K562 (cell line): ENCODE measurements around the gene MTOR. TPM values are rescaled to one million over a fixed set of nuclear protein-coding genes. Genes with fewer than 3 reads are reported as not detected.

Experiments
- BRCA1 ChIP-seq, 2 experiments: fragments of 450-650 bp in 1 of 2; sonication (generic) in 1 of 2; formaldehyde crosslinking in 1 of 2; IDR thresholded peaks; 2 replicates each; pipeline versions ENCODE4 v1.5.0 to v1.6.1; 2017 to 2020; ENCODE audit warnings: mild to moderate bottlenecking in 1 of 2, missing genetic modification reagents in 1 of 2
- BRF2 ChIP-seq: IDR thresholded peaks from 3 replicates; pipeline ENCODE4 v1.6.1; 2011; ENCODE audit warnings: borderline replicate concordance, mild to moderate bottlenecking; ENCODE audit not compliant: insufficient read length, insufficient read depth
- CREB3L1 ChIP-seq: fragments of 450-650 bp; IDR thresholded peaks from 2 replicates; pipeline ENCODE4 v1.6.1; 2014; ENCODE audit warnings: low read depth, mild to moderate bottlenecking, moderate library complexity, borderline replicate concordance
- E2F4 ChIP-seq: sonication (generic); formaldehyde crosslinking; IDR thresholded peaks from 2 replicates; pipeline ENCODE4 v1.8.0; 2022; ENCODE audit warnings: mild to moderate bottlenecking, low read depth, missing genetic modification reagents
- EP400 ChIP-seq: fragments of 450-650 bp; IDR thresholded peaks from 2 replicates; pipeline ENCODE4 v1.6.1; 2017; ENCODE audit warnings: antibody characterized with exemption, mild to moderate bottlenecking, moderate library complexity
- HDAC3 ChIP-seq: fragments of 450-650 bp; IDR thresholded peaks from 2 replicates; pipeline ENCODE4 v1.6.1; 2018; ENCODE audit warnings: borderline replicate concordance, mild to moderate bottlenecking, moderate library complexity; ENCODE audit not compliant: partially characterized antibody
- HINFP ChIP-seq: fragments of 450-650 bp; conservative IDR thresholded peaks from 2 replicates; pipeline ENCODE4 v1.6.1; 2016; ENCODE audit warnings: missing genetic modification characterization, low read depth, mild to moderate bottlenecking, control low read depth, missing compliant biosample characterization
- MAFK ChIP-seq: IDR thresholded peaks from 2 replicates; pipeline ENCODE4 v1.6.1; 2011; ENCODE audit warnings: low read length, improper control_type of control experiment
- PYGO2 ChIP-seq: fragments of 450-650 bp; IDR thresholded peaks from 2 replicates; pipeline ENCODE4 v1.6.1; 2016; ENCODE audit warnings: mild to moderate bottlenecking, missing genetic modification characterization, moderate library complexity, missing compliant biosample characterization
- RUNX1 ChIP-seq: sonication (generic); IDR thresholded peaks from 2 replicates; pipeline ENCODE4 v1.6.1; 2016; ENCODE audit warnings: antibody characterized with exemption, low read depth
- TAF15 ChIP-seq: fragments of 200-400 bp; formaldehyde crosslinking; IDR thresholded peaks from 2 replicates; pipeline ENCODE4 v1.6.1; 2017; ENCODE audit warnings: mild to moderate bottlenecking, low read depth, low read length, moderate library complexity
- YY1 ChIP-seq, 3 experiments: IDR thresholded peaks; 2 replicates each; pipeline ENCODE4 v1.6.1; 2011; ENCODE audit warnings: low read length in 2 of 3, mild to moderate bottlenecking in 2 of 3, moderate library complexity in 2 of 3, borderline replicate concordance in 1 of 3, control low read depth in 1 of 3, low read depth in 1 of 3; ENCODE audit not compliant: insufficient read depth in 3 of 3, insufficient replicate concordance in 2 of 3, control insufficient read depth in 1 of 3, insufficient read length in 1 of 3; ENCODE audit errors: extremely low read depth in 1 of 3
- ZBTB11 ChIP-seq, 3 experiments: fragments of 200-800 bp in 1 of 3; fragments of 250-450 bp in 1 of 3; fragments of 450-650 bp in 1 of 3; sonication (Bioruptor Pico) in 1 of 3; sonication (Bioruptor generic) in 1 of 3; formaldehyde crosslinking in 1 of 3; IDR thresholded peaks; 2 replicates each; pipeline versions ENCODE4 v1.6.1 to v1.8.0; 2016 to 2022; ENCODE audit warnings: mild to moderate bottlenecking in 2 of 3, missing genetic modification characterization in 2 of 3, missing compliant biosample characterization in 1 of 3, moderate library complexity in 1 of 3
- ZNF707 ChIP-seq: fragments of 250-450 bp; sonication (Bioruptor Pico); conservative IDR thresholded peaks from 2 replicates; pipeline ENCODE4 v1.8.0; 2022; ENCODE audit warnings: inconsistent platforms, mild to moderate bottlenecking, moderate library complexity
- polyA plus RNA-seq, 8 experiments: library from polyadenylated mRNA; depleted of rRNA in 4 of 8; stranded (reverse) in 5 of 8; unstranded in 3 of 8; fragments of >200 nt; fragmentation: Nextera tagmentation in 2 of 8; fragmentation: Illumina TruSeq in 1 of 8; extraction: Ambion mirVana in 2 of 8; extraction: Trizol in 1 of 8; gene quantifications; 2 replicates each; pipeline versions ENCODE4 v1.2.1 to v1.2.3, GENCODE V29; 2011 to 2014; ENCODE audit warnings: inconsistent platforms in 1 of 8, missing spikeins in 1 of 8
- total RNA-seq, 7 experiments: library from RNA; depleted of rRNA in 6 of 7; stranded (reverse); fragments of >200 nt in 6 of 7; fragmentation: Illumina TruSeq in 2 of 7; extraction: Trizol in 2 of 7; gene quantifications; 2 replicates each; pipeline versions ENCODE4 v1.2.1 to v1.2.3, GENCODE V29; 2011 to 2021; ENCODE audit warnings: low replicate concordance in 1 of 7

MTOR gene
- total and polyA plus RNA-seq, 9 of the 15 experiments (the other 6 are each of a cell fraction or from before 2014, with no cell fraction given) = 11.4 to 71.4 (median 52.2) TPM

GRCh38 chr1:11272832-11273594 lies 10.7 kb upstream of the MTOR start, which contains the start of gene UBIAD1 (continued):
- TF ChIP-seq PYGO2 (tag) (no peak), YY1 (IDR thresholded peaks at IDR 0.05; ENCODE audit: borderline replicate concordance in 1 of 3, control insufficient read depth in 1 of 3, extremely low read depth in 1 of 3, insufficient read depth in 3 of 3, insufficient read length in 1 of 3, insufficient replicate concordance in 2 of 3, low read depth in 1 of 3, low read length in 2 of 3) (peak; percentile 87 to 96 (median 96)), BRCA1 (IDR thresholded peaks at IDR 0.05) (no peak), BRCA1 (CRISPR knock-in tag; IDR thresholded peaks at IDR 0.05) (no peak), HDAC3 (no peak), E2F4 (CRISPR knock-in tag) (no peak), HINFP (tag) (no peak), EP400 (peak; percentile 99), BRF2 (no peak), TAF15 (no peak), CREB3L1 (peak; percentile 88), ZNF707 (CRISPR knock-in tag) (no peak), RUNX1 (no peak), MAFK (no peak), ZBTB11 (CRISPR knock-in tag; IDR thresholded peaks at IDR 0.05) (peak in 2 of 3 experiments; percentile 92 to 99; a peak in 5 of 6 replicates)
